NB4 (cell line): ENCODE data around the gene NPIPB8.

Source experiments
- MYC ChIP-seq: IDR thresholded peaks from 2 replicates; pipeline ENCODE4 v1.6.1; 2011; ENCODE audit warnings: low read depth, low read length
- POLR2A ChIP-seq: IDR thresholded peaks from 2 replicates; pipeline ENCODE4 v1.6.1; 2011; ENCODE audit warnings: mild to moderate bottlenecking; ENCODE audit not compliant: insufficient read length; ENCODE audit errors: extremely low read depth
- TF ChIP-seq, protein P1 (sequence below): IDR thresholded peaks from one replicate; pipeline ENCODE4 v1.5.1; 2012; ENCODE audit warnings: low read depth, low read length

- TF ChIP-seq POLR2A = no peak
- TF ChIP-seq, protein P1, sequence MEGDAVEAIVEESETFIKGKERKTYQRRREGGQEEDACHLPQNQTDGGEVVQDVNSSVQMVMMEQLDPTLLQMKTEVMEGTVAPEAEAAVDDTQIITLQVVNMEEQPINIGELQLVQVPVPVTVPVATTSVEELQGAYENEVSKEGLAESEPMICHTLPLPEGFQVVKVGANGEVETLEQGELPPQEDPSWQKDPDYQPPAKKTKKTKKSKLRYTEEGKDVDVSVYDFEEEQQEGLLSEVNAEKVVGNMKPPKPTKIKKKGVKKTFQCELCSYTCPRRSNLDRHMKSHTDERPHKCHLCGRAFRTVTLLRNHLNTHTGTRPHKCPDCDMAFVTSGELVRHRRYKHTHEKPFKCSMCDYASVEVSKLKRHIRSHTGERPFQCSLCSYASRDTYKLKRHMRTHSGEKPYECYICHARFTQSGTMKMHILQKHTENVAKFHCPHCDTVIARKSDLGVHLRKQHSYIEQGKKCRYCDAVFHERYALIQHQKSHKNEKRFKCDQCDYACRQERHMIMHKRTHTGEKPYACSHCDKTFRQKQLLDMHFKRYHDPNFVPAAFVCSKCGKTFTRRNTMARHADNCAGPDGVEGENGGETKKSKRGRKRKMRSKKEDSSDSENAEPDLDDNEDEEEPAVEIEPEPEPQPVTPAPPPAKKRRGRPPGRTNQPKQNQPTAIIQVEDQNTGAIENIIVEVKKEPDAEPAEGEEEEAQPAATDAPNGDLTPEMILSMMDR = no peak
- no peak for TF ChIP-seq MYC
Measured at GRCh38 chr16:28616636-28617035, 21.2 kb upstream of the NPIPB8 start.
